GM18505 (cell line): ENCODE data around the gene TMEM209.

ENCODE experiments used
- ATAC-seq: cut with Tn5 transposase; IDR thresholded peaks from one replicate; pipeline ENCODE4 v1.9.1; 2021; ENCODE audit not compliant: unreplicated experiment
- POLR2A ChIP-seq: IDR thresholded peaks from 4 replicates; pipeline ENCODE4 v1.6.1; 2011; ENCODE audit warnings: borderline replicate concordance; ENCODE audit not compliant: insufficient read depth, insufficient read length; ENCODE audit errors: extremely low read depth

TMEM209 gene

DNA sequence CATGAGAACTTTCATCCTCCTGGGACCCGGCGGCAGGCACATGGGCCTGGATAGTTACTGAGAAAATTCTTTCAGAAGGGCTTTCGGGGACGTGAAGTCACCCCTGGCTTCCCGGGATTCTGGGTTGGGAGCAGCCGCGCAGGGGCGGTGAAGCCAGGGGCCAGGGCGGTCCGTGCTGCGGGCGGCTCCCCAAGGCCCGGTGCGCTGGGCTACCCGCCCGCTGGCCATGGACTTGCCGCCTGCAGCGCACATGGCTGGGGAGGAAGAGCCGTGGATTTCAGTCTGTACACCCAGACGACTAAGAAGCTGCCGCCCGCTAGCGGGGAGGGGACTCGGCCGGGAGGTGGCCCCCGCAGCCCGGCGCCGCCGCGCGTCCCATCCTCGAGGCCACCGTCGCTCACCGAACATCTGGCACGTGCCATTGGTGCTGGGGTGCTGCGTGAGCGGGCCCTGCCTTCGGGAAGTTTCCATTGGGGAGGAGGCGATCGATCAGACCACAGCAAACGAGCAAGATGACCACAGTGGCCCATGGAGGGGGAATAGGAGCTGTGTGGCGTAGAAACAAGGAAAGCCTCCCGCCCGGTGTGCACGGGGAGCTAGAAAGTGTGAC is 64.5 kb downstream of the TMEM209 start:
- no peak for ATAC-seq
- TF ChIP-seq POLR2A: no peak

DNA sequence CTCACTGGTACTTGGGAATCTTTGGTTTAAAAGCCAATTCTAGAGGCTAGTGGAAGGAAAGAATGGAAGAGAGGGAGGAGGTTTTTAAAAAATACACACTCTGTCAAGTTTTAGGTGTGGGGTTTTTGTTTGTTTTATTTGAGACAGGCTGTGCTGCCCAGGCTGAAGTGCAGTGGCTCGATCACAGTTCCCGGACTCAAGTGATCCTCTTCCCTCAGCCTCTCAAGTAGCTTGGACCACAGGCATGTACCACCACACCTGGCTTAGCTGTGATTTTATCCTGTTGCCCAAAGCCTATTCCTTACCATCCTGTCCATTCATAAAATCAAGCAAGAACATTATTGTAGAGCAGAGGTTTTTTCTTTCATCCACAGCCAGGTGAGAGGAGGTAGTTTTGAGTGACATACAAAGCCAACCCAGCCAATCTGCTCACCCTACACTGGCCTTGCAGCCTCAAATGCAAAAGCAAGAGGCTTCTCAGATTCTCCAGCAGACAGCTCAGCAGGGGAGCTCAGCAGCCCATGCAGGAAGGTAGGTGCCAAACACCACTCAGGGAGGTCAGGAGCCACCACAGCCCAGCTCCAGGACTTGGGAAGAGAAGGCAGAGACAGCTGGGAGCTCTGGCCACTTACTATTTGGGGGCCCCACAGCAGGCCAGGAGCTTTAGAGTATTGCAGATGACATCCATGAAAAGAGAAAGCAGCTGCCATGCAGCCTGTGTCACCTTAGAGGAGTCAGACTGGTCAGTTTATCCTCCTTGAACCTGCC is 65.8 kb downstream of the TMEM209 start:
- ATAC-seq: no peak
- no peak for TF ChIP-seq POLR2A

- no peak for ATAC-seq
Measured at GRCh38 chr7:130137207-130137606, 68.0 kb downstream of the TMEM209 start.

DNA sequence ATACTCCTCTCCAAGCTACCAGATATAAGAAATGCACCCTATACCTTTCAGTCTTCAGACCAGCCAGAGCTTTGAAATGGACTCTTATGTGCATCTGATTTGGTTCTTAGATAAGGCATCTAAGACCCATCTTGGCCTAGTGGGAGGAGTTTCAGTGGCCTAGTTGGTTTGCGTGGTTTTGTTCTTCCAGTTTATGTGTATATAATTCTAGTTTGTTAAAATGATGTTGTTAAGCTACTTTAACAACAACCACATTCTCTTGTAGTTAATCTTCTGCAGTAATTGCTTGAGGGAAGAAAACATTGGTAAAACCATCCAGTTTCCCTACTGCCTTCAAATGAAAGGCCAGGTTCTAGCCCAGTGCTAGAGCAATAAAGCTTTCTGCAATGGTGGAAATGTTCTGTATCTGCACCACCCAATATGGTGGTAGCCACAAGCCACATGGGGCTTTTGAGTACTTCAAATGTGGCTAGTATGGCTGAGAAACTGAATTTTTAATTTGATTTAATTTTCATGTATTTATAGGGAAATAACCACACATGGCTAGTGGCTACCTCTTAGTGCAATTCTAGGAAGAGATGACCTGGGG is 68.5 kb downstream of the TMEM209 start:
- ATAC-seq: no peak
- TF ChIP-seq POLR2A: no peak

More at GRCh38 chr7:130137207-130137606, 68.0 kb downstream of the TMEM209 start:
- no peak for TF ChIP-seq POLR2A

- ATAC-seq: no peak
- no peak for TF ChIP-seq POLR2A
Measured at GRCh38 chr7:130135208-130136205, 69.7 kb downstream of the TMEM209 start.

- TF ChIP-seq POLR2A: no peak
Measured at GRCh38 chr7:130134726-130135125, 70.5 kb downstream of the TMEM209 start.

DNA sequence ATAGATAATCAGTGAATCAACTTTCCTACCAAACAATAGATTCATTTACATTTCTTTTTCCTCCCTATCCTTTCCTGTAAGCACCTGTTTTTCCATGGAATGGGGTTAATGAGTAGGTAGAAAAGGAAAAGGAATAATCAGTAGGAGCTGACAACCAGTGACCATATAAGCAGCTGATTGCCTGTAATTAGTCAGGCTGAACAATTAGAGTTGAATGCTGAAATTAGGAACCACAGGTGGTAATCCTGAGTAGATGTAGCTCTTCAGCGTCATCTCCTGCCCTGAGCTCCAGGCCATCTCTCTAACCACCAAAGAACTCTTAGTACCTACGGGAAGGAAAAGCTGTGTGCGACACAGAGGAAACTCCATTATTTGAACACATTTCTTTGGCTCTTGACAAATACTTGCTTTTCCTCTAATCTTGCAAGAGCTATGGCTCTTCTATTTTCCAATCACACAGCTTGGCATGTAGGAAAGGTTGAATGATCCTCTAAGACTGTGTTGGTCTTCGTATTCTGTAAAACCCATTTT is 71.0 kb downstream of the TMEM209 start:
- TF ChIP-seq POLR2A: no peak
- ATAC-seq: no peak

More at GRCh38 chr7:130134726-130135125, 70.5 kb downstream of the TMEM209 start:
- no peak for ATAC-seq

DNA sequence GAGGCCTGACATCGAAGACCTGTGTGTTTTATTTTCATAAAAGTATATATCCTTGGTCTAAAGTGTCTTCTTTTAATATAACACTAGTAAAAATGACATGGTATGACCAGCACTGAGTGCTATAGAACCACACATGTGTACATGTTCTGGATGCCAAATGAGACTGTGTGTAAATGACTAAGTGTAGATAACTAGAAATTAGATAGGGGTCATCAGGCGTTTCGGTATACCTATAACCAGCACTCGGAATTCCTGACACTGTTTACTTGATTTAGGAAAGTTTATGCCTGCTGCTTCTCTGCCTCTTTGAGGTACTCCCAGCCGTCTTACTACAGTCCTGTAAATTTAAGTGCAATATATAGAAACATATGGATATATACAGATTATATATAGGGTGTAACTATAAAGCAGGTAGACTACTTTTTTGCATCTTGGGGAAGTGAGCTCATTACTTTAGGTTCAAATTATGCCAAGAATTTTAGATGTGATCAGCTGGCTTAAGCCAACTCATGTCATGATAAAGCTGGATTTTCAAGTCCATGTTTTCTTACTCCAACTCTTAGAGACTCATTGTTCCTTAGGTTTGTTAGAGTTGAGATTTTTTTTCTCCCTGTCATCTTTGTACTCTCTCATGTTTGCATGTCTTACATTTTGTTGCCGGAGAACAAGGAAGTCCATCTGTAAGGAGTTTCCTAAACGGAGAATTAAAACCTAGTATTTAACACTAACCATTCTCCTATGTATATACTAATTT is 72.0 kb downstream of the TMEM209 start:
- no peak for TF ChIP-seq POLR2A
- ATAC-seq: no peak

DNA sequence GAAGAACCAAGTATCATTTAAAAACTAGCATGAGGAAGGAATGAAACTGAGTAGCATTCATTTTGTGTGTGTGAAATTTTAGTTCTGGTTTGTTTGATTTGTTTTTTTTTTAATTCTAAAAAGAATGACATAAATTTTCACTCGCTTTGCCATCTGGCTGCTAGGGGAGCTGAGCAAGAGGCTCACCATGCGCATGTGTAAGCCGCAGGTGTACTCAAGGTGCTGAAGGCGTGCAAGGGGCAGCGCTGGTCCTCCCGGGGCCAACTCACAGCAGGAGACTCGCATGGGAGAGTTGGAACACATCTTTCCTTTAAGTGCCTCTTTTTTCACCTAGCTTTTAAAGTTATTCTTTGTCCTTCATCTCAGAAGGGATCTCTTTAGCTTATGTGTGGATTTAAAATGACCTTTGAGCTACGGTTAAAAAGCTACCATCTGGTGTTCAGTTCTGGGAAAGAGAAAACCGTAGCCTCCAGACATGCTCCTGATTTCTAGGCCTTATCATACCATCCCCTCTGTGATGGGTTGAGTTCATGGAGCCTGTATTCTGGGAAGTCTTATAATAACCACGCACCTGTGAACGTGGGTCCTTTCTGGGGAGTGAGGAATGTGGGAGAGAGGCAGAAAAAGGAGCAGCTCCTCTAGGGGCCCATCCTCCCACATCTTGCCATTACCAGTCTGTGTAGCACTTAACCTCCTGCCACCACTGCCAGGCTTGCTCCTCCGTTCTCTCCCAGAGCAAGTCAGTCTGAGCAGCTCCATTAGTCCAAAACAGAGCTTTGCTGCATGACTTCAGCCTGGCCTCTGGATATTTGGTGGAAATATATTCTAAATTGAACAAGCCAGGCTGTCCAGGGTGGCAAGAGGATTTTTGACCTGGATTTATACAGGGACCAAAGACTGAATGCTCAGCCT is 73.0 kb downstream of the TMEM209 start:
- TF ChIP-seq POLR2A: no peak
- ATAC-seq: no peak

GRCh38 chr7:130131191-130131834 is 73.9 kb downstream of the TMEM209 start:
- ATAC-seq: no peak
- no peak for TF ChIP-seq POLR2A

- ATAC-seq: no peak
- TF ChIP-seq POLR2A: no peak
Measured at GRCh38 chr7:130129011-130129411, 76.2 kb downstream of the TMEM209 start.
